H54 (cell line): Measurements from ENCODE around the gene SMPD3.

ENCODE experiments used
- DNase-seq: peaks from one replicate; pipeline ENCODE4 v3.0.0; 2011; ENCODE audit warnings: low spot score, mixed read lengths; ENCODE audit not compliant: insufficient read length
- FAIRE-seq: peaks from 3 replicates; lab custom pipeline; 2011; peaks lifted over from hg19 to GRCh38; lab: Jason Lieb, UNC
- POLR2A ChIP-seq: IDR thresholded peaks from 2 replicates; pipeline ENCODE4 v1.6.1; 2011; ENCODE audit warnings: low read depth, mild to moderate bottlenecking, low read length

Gene SMPD3

DNA sequence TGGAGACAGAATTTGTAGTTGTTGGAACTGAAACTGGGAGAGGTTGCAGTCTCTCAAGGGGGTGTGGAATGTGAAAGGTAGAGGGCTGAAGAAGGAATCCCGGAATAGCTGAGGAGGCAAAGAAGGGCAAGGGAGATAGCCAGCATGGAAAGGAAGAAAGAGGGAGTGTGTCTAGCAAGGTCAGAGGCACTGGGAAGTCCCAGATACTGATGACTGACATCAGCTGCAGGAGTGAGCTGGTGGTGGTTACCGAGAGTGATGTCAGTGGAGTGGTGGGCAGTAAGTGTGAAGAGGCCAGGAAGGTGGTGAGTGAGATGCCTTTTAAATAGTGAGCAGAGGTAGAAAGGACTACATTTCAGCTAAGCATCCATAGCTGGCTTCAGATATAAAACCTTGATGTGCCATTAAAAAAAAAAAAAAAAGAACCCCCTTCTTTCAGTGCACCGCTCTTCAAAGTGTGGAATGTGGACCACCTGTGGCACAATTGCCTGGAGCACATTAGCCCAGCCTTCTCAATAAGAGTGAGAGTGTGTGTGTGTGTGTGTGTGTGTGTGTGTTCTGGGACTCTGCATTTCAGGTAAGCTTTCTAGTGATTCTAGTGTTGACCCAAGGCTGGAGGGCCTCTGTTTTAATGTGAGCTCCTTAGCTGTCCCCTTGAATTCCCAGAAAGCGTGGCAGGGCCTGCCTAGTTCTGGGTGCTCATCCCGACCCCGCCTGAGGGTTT is 129.0 kb downstream of the SMPD3 start:
- FAIRE-seq: no peak
- TF ChIP-seq POLR2A: no peak
- DNase-seq: no peak

DNA sequence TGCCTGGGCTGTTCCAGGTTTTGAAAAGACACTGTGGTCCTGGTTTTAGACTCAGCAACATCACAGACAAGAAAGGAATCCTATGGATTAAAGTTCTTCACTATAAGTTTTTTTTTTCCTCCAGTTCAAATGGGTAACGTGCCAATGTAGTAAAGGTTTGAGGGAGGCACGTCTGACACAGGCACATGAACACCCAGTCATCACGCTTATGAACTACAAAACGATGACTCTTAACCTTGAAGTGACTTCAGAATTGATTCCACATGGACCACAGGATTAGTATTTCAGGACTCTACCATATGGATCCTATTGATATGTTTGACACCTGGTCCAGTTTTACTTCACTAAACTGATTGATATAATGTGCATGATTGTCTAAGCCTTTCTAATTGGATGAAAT is 135.2 kb downstream of the SMPD3 start:
- DNase-seq (no peak), FAIRE-seq (no peak)
- TF ChIP-seq POLR2A: no peak

DNA sequence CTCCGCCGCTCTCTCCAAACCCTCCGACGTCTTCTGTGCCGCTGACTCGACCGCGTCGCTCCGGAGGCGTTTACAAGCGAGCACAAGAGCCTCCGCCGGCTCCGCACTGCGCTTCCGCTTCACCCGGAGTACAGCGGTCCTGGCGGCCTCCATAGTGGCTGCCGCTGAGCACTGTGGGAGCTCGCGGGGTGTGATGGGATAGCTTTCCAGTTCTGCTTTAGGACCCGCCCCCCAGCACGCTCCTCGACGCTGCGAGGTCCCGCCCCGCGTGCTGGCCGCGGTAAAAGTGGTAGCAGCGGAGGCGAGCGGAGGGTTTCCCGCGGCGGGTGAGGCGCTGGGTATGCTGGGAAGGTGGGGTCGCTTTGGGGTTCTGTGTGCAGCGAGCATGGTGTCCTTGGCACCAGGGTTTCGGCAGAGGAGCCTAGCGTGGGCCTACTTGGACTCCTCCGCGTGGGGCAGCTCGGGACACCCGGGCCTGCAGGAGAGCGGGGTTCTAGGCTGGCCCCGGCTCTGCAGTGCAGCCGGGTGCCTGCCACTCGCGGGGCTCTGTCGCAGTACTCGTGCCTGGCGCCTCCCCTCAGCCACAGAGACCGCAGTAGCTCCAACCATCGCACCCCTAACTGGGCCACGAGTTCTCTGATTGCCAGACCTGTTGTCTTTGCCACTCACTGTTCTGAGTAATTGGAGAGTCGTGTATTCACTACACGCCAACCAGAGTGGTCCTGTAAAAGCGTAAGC is 137.4 kb downstream of the SMPD3 start, which contains the start of the genes PRMT7 and SLC7A6OS:
Gene PRMT7, plus strand, starts transcription at position 246 of the 738 bp plus-strand sequence. CDS start 4,961 bp downstream, outside the sequence.
Gene SLC7A6OS, minus strand, starts transcription at position 173 of the 738 bp plus-strand sequence. Its CDS starts 20 bp downstream, at position 153.
- peak; percentile 88 for DNase-seq
- FAIRE-seq: no peak
- peak; percentile 85 for TF ChIP-seq POLR2A

DNA sequence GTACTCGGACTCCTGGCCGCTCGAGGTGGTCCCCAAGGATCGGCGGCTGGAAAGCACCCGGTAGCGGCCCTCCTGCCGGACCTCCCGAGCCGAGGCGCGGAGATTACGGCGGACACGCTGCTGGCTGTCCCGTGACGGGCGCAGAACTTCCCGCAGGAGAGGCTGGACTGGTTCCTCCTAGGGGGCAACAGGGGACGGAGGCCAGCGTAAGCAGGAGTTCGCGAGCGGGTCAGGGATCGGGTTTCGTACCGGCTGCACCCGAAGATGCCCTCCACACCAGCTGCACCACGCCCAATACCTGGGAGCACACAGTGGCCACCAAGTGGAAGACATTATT is 137.9 kb downstream of the SMPD3 start:
- no peak for TF ChIP-seq POLR2A
- no peak for DNase-seq
- no peak for FAIRE-seq

DNA sequence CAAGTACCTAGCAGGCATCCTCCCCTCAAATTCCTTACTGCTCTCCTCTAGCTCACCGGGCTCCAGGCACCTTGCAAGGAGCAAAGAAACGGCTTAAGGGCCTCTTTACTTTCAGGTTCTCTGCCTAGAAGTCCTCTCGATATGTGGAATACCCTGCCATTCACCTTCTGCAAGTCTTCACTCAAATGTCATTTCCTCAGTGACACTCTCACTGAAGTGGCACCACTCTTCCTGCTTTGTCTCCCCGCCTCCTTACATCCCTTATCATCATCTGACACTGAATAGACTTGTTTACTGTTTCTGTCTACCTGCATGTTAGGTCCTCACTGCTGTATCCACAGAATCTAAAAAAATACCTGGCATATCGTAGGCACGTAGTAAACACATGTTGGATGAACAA is 138.5 kb downstream of the SMPD3 start:
- no peak for TF ChIP-seq POLR2A
- DNase-seq: no peak
- no peak for FAIRE-seq
